Measurements from ENCODE around the gene KCNA5. TPM values are rescaled to one million over a fixed set of nuclear protein-coding genes. Genes with fewer than 3 reads are reported as not detected.

The KCNA5 gene
- total and polyA plus RNA-seq, 9 donors: 2.1 to 5.2 (median 3.7) TPM

- no peaks in the 10 kb centered on the region for H3K36me3 ChIP-seq (ENCODE audit: control insufficient read depth, insufficient read depth, low read length)
- no peak overlapping the region for H3K4me3 ChIP-seq (ENCODE audit: low read length)
- H3K27ac ChIP-seq (ENCODE audit: low read length): no peak overlapping the region
- peaks cover 2% of the 10 kb centered on the region for H3K27me3 ChIP-seq (ENCODE audit: control insufficient read depth, insufficient read depth, low read length)
- H3K9me3 ChIP-seq (replicated peaks; ENCODE audit: control insufficient read depth, low read depth, low read length): no peaks in the 10 kb centered on the region
- 93% methylated on average over 2 of the region's 6 CpGs for WGBS (ENCODE audit: insufficient coverage)
- peaks cover 17% of the 10 kb centered on the region for H3K4me1 ChIP-seq (ENCODE audit: control insufficient read depth, insufficient read depth, low read length)
- no peak for DNase-seq
Observed at GRCh38 chr12:5023842-5024241, 19.8 kb upstream of the KCNA5 start.

DNA sequence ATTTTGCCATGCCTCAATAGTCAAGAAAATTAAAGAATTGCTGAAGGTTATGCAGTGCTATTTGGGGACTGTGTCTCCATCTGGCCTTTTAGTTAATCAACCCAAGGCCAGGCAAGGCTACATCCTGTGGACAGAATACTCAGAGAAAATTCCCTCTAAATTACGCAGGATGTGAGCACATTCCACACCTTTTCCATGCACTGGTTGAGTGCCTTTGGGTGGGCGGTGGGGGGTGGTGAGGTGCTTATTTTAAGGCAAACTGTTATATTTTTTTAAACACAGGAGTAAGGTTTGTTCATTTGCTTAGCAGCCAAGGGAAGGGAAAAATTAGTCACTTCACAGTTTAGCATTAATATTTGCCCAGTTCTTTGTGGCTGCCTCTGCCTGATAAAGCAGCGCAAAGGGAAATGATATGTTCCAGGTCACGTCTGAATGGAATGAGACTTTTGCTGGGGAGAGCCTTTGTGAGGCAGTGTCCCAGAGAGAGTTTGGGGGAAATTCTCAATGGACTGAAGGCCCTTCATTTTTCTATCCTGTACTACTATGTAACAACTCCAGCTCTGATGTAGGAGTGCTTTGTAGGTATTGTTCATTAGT, 17.2 kb upstream of the KCNA5 start:
- H3K27me3 ChIP-seq (ENCODE audit: control insufficient read depth, insufficient read depth, low read length): peaks cover under 1% of the 10 kb centered on the region
- no CpG with 5 or more reads among the region's 4 CpGs for WGBS (ENCODE audit: insufficient coverage)
- no peaks in the 10 kb centered on the region for H3K9me3 ChIP-seq (replicated peaks; ENCODE audit: control insufficient read depth, low read depth, low read length)
- H3K4me1 ChIP-seq (ENCODE audit: control insufficient read depth, insufficient read depth, low read length): peaks cover 21% of the 10 kb centered on the region
- no peaks in the 10 kb centered on the region for H3K36me3 ChIP-seq (ENCODE audit: control insufficient read depth, insufficient read depth, low read length)
- H3K4me3 ChIP-seq (ENCODE audit: low read length): no peak overlapping the region
- no peak overlapping the region for H3K27ac ChIP-seq (ENCODE audit: low read length)
- DNase-seq: no peak

DNA sequence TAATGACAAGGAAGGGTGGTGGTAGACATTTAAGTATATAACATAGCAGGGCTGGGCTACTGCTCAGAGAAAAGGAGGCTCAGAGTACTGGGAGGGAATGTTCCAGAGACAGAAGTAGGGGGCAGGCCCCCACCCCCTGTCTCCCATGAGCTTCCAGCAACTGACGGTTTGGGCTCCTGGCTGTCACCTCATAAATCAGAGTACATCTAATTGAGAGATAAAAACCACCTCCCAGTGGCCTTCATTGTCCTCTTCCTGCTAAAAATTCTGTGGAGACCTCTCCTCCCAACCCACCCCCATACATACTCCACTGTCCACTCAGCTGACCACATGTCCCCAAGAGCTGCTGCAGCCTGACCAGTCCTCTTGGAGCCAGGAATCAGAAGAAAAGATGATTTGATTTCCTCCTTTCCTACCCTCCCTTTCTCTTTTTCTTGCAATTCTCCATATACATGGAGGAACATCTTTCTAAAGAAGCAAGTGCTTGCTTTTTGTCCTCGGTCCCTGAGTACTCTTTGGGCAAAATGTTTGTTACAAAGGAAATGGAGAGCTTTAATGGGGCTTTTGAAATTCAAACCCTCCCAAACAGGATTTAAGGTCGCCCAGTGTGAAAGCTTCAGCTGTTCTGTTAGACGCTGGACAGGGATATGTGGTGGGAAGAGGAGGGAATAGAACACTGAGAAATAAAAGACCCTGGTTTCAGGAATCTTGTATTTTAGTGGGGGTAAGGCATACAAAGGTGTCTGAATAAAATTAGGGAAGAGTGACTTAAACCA, 16.4 kb upstream of the KCNA5 start:
- Histone ChIP-seq H3K4me3 (ENCODE audit: low read length) (no peak overlapping the region), H3K4me1 (ENCODE audit: control insufficient read depth, insufficient read depth, low read length) (peaks cover 21% of the 10 kb centered on the region), H3K27ac (ENCODE audit: low read length) (no peak overlapping the region), H3K9me3 (replicated peaks; ENCODE audit: control insufficient read depth, low read depth, low read length) (no peaks in the 10 kb centered on the region), H3K36me3 (ENCODE audit: control insufficient read depth, insufficient read depth, low read length) (no peaks in the 10 kb centered on the region), H3K27me3 (ENCODE audit: control insufficient read depth, insufficient read depth, low read length) (no peaks in the 10 kb centered on the region)
- DNase-seq: no peak
- 7% methylated on average over 2 of the region's 4 CpGs for WGBS (ENCODE audit: insufficient coverage)

GRCh38 chr12:5030066-5030465, 13.6 kb upstream of the KCNA5 start:
- no peak for DNase-seq
- no peaks in the 10 kb centered on the region for H3K27me3 ChIP-seq (ENCODE audit: control insufficient read depth, insufficient read depth, low read length)
- no peak overlapping the region for H3K4me3 ChIP-seq (ENCODE audit: low read length)

DNA sequence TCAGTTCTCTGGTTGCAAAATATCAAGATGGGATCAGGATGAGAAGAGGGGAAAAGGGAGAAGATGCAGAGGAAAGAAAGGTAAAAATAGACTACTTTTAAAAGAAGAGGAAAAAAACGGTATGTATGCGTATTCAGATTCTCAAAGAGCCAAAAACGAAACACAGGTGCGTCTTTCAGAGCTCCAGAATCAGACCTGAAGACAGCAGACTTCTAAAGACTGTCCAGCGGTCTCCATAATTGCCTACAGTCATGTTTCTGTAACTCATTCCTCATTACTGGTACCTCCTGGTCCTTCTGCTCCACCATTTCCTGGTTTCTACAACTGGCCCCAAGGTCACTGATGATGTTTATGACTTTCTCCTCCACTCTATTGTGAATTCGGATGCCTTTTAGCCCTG, 12.4 kb upstream of the KCNA5 start:
- no peak for DNase-seq
- peaks cover 16% of the 10 kb centered on the region for H3K4me1 ChIP-seq (ENCODE audit: control insufficient read depth, insufficient read depth, low read length)
- no peaks in the 10 kb centered on the region for H3K9me3 ChIP-seq (replicated peaks; ENCODE audit: control insufficient read depth, low read depth, low read length)
- H3K27me3 ChIP-seq (ENCODE audit: control insufficient read depth, insufficient read depth, low read length): no peaks in the 10 kb centered on the region
- 86% methylated on average over 6 of the region's 6 CpGs for WGBS (ENCODE audit: insufficient coverage)
- H3K4me3 ChIP-seq (ENCODE audit: low read length): no peak overlapping the region
- H3K36me3 ChIP-seq (ENCODE audit: control insufficient read depth, insufficient read depth, low read length): no peaks in the 10 kb centered on the region
- H3K27ac ChIP-seq (ENCODE audit: low read length): no peak overlapping the region

More at GRCh38 chr12:5030066-5030465, 13.6 kb upstream of the KCNA5 start:
- no peak overlapping the region for H3K27ac ChIP-seq (ENCODE audit: low read length)
- no peaks in the 10 kb centered on the region for H3K9me3 ChIP-seq (replicated peaks; ENCODE audit: control insufficient read depth, low read depth, low read length)
- H3K4me1 ChIP-seq (ENCODE audit: control insufficient read depth, insufficient read depth, low read length): peaks cover 15% of the 10 kb centered on the region
- H3K36me3 ChIP-seq (ENCODE audit: control insufficient read depth, insufficient read depth, low read length): no peaks in the 10 kb centered on the region

GRCh38 chr12:5031958-5032357, 11.7 kb upstream of the KCNA5 start:
- Histone ChIP-seq H3K4me1 (ENCODE audit: control insufficient read depth, insufficient read depth, low read length) (peaks cover 15% of the 10 kb centered on the region), H3K27me3 (ENCODE audit: control insufficient read depth, insufficient read depth, low read length) (no peaks in the 10 kb centered on the region), H3K36me3 (ENCODE audit: control insufficient read depth, insufficient read depth, low read length) (no peaks in the 10 kb centered on the region), H3K9me3 (replicated peaks; ENCODE audit: control insufficient read depth, low read depth, low read length) (no peaks in the 10 kb centered on the region), H3K4me3 (ENCODE audit: low read length) (no peak overlapping the region), H3K27ac (ENCODE audit: low read length) (no peak overlapping the region)
- WGBS (ENCODE audit: insufficient coverage): 78% methylated on average over 2 of the region's 3 CpGs
- no peak for DNase-seq

DNA sequence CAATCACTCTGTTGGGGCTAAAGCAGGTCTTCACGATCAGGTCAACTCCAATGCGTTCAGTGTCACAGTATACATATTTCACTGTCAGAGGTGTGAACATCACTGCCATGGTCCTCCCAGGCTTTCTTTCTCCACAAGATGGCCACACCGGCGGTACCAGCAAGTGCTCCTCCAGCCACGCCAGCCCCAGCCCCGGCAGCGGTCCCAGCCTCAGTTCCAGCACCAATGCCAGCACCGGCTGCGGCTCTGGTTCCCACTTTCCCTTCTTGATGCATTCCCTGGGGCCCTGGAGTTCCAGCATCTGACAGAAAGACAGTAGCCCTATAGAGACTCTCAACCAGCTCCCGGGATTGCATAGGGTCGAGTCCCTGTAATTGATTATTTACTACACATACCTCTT, 10.9 kb upstream of the KCNA5 start:
- Histone ChIP-seq H3K4me3 (ENCODE audit: low read length) (no peak overlapping the region), H3K27ac (ENCODE audit: low read length) (no peak overlapping the region), H3K4me1 (ENCODE audit: control insufficient read depth, insufficient read depth, low read length) (peaks cover 15% of the 10 kb centered on the region), H3K9me3 (replicated peaks; ENCODE audit: control insufficient read depth, low read depth, low read length) (no peaks in the 10 kb centered on the region), H3K27me3 (ENCODE audit: control insufficient read depth, insufficient read depth, low read length) (no peaks in the 10 kb centered on the region), H3K36me3 (ENCODE audit: control insufficient read depth, insufficient read depth, low read length) (no peaks in the 10 kb centered on the region)
- WGBS (ENCODE audit: insufficient coverage): 91% methylated on average over 11 of the region's 11 CpGs
- no peak for DNase-seq

GRCh38 chr12:5033883-5034282, 9.8 kb upstream of the KCNA5 start:
- Histone ChIP-seq H3K4me1 (ENCODE audit: control insufficient read depth, insufficient read depth, low read length) (peaks cover 15% of the 10 kb centered on the region), H3K27me3 (ENCODE audit: control insufficient read depth, insufficient read depth, low read length) (no peaks in the 10 kb centered on the region), H3K9me3 (replicated peaks; ENCODE audit: control insufficient read depth, low read depth, low read length) (no peaks in the 10 kb centered on the region), H3K4me3 (ENCODE audit: low read length) (no peak overlapping the region), H3K27ac (ENCODE audit: low read length) (no peak overlapping the region), H3K36me3 (ENCODE audit: control insufficient read depth, insufficient read depth, low read length) (no peaks in the 10 kb centered on the region)
- no CpG with 5 or more reads among the region's 1 CpG for WGBS (ENCODE audit: insufficient coverage)
- DNase-seq: no peak

GRCh38 chr12:5034603-5035002, 9.1 kb upstream of the KCNA5 start:
- Histone ChIP-seq H3K4me1 (ENCODE audit: control insufficient read depth, insufficient read depth, low read length) (peaks cover 15% of the 10 kb centered on the region), H3K9me3 (replicated peaks; ENCODE audit: control insufficient read depth, low read depth, low read length) (no peaks in the 10 kb centered on the region), H3K36me3 (ENCODE audit: control insufficient read depth, insufficient read depth, low read length) (no peaks in the 10 kb centered on the region), H3K27me3 (ENCODE audit: control insufficient read depth, insufficient read depth, low read length) (no peaks in the 10 kb centered on the region), H3K27ac (ENCODE audit: low read length) (no peak overlapping the region), H3K4me3 (ENCODE audit: low read length) (no peak overlapping the region)
- DNase-seq: no peak
- WGBS (ENCODE audit: insufficient coverage): 34% methylated on average over 2 of the region's 5 CpGs

GRCh38 chr12:5035618-5036017, 8.1 kb upstream of the KCNA5 start:
- DNase-seq: no peak
- H3K4me3 ChIP-seq (ENCODE audit: low read length): no peak overlapping the region
- peaks cover 13% of the 10 kb centered on the region for H3K4me1 ChIP-seq (ENCODE audit: control insufficient read depth, insufficient read depth, low read length)
- no peaks in the 10 kb centered on the region for H3K36me3 ChIP-seq (ENCODE audit: control insufficient read depth, insufficient read depth, low read length)
- H3K27me3 ChIP-seq (ENCODE audit: control insufficient read depth, insufficient read depth, low read length): peaks cover 3% of the 10 kb centered on the region
- 84% methylated on average over 4 of the region's 6 CpGs for WGBS (ENCODE audit: insufficient coverage)
- no peaks in the 10 kb centered on the region for H3K9me3 ChIP-seq (replicated peaks; ENCODE audit: control insufficient read depth, low read depth, low read length)
- no peak overlapping the region for H3K27ac ChIP-seq (ENCODE audit: low read length)

Measured in muscle of leg (tissue), 11 donors.